IPS-18a (cell line): ENCODE measurements around the gene SWT1.

Experiments used
- H3K27ac ChIP-seq: one replicate; pipeline ENCODE4 v1.5.1; 2013; ENCODE audit warnings: low read length
- H3K27me3 ChIP-seq: one replicate; pipeline ENCODE4 v1.6.1; 2013; ENCODE audit warnings: mild to moderate bottlenecking, low read length; ENCODE audit not compliant: control insufficient read depth, insufficient read depth
- H3K36me3 ChIP-seq: one replicate; pipeline ENCODE4 v1.6.1; 2013; ENCODE audit warnings: low read depth, low read length; ENCODE audit not compliant: control insufficient read depth
- H3K4me1 ChIP-seq: one replicate; pipeline ENCODE4 v1.6.1; 2013; ENCODE audit warnings: low read depth, low read length; ENCODE audit not compliant: control insufficient read depth
- H3K4me3 ChIP-seq: one replicate; pipeline ENCODE4 v1.5.1; 2013; ENCODE audit warnings: low read length
- H3K9ac ChIP-seq: one replicate; pipeline ENCODE4 v1.6.1; 2013; ENCODE audit warnings: mild to moderate bottlenecking, low read length, moderate library complexity
- H3K9me3 ChIP-seq: one replicate; pipeline ENCODE4 v1.6.1; 2013; ENCODE audit warnings: low read depth, low read length; ENCODE audit not compliant: control insufficient read depth

The SWT1 gene

DNA sequence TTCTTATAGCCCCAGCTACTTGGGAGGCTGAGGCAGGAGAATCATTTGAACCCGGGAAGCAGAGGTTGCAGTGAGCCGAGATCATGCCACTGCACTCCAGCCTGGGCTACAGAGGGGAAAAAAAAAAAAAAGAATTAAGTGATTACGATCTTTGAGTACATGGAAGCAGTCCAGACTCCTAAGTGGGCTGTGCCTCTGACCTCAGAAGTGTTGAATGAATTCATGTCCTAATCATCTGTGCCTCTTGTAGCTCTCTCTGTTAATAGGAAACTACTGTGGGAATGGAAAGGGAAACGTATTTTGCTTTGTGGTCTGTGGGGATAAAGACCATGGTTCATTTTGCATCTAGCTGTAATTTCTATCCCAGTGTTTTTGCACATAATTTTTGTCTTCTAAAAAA, 168.4 kb downstream of the SWT1 start:
- no peak overlapping the region for H3K4me3 ChIP-seq
- no peak overlapping the region for H3K27ac ChIP-seq
- no peaks in the 10 kb centered on the region for H3K27me3 ChIP-seq

DNA sequence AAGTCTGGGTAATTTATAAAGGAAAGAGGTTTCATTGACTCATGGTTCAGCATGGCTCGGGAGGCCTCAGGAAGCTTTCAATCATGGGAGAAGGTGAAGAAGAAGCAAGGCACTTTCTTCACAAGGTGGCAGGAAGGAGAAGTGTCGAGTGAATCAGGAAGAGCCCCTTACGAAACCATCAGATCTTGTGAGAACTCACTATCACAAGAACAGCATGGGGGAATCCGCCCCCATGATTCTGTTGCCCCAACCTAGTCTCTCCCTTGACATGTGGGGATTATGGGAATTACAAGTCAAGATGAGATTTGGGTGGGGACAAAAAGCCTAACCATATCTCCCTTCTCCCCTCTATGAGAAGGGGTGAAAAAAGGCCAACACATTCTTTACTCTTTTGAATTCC, 171.3 kb downstream of the SWT1 start:
- Histone ChIP-seq H3K4me3 (no peak overlapping the region), H3K9ac (no peak overlapping the region), H3K4me1 (no peaks in the 10 kb centered on the region), H3K36me3 (no peaks in the 10 kb centered on the region), H3K9me3 (no peaks in the 10 kb centered on the region), H3K27me3 (no peaks in the 10 kb centered on the region), H3K27ac (no peak overlapping the region)

More for the DNA sequence above, 168.4 kb downstream of the SWT1 start:
- Histone ChIP-seq H3K9ac (no peak overlapping the region), H3K4me1 (no peaks in the 10 kb centered on the region), H3K9me3 (no peaks in the 10 kb centered on the region), H3K36me3 (no peaks in the 10 kb centered on the region)

DNA sequence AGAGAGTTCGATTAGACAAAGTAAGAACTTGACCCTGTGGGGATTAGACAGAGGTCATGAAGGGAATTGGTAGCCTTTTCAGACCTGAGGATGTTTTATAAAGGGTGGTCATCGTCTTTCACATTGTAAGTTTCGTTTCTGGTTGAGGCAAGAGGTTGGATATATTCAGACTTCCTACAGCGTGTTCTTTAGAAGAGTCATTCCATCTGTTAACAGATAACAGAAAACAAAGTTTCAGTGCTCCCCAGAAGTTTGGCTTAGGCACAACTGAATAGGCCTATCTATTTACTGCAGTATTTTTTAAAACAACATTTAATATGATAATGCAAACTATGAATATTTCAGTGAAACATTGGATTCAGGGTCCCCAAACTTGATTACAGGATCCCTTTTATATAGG, 177.2 kb downstream of the SWT1 start:
- Histone ChIP-seq H3K9me3 (no peaks in the 10 kb centered on the region), H3K4me3 (no peak overlapping the region), H3K27ac (no peak overlapping the region), H3K9ac (no peak overlapping the region), H3K4me1 (no peaks in the 10 kb centered on the region), H3K27me3 (no peaks in the 10 kb centered on the region), H3K36me3 (no peaks in the 10 kb centered on the region)

DNA sequence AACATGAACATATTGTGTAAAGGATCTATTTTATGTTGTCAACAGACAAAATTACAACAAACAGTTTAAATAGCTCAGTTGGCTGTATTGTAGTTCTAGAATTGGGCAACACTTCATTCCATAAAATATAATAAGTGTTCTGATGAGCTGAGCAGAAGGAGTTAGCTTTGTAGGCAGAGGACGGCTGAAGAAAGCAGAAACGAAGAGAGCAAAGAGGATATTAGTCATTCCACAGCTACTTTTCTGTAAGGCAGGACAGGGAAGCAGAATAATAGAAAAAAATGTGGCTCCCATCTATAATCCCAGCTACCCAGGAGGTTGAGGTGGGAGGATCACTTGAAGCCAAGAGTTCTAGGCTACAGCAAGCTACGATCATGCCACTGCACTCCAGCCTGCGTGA, 180.3 kb downstream of the SWT1 start:
- Histone ChIP-seq H3K9ac (no peak overlapping the region), H3K36me3 (no peaks in the 10 kb centered on the region), H3K4me1 (no peaks in the 10 kb centered on the region), H3K27ac (no peak overlapping the region), H3K9me3 (no peaks in the 10 kb centered on the region), H3K4me3 (no peak overlapping the region), H3K27me3 (no peaks in the 10 kb centered on the region)

DNA sequence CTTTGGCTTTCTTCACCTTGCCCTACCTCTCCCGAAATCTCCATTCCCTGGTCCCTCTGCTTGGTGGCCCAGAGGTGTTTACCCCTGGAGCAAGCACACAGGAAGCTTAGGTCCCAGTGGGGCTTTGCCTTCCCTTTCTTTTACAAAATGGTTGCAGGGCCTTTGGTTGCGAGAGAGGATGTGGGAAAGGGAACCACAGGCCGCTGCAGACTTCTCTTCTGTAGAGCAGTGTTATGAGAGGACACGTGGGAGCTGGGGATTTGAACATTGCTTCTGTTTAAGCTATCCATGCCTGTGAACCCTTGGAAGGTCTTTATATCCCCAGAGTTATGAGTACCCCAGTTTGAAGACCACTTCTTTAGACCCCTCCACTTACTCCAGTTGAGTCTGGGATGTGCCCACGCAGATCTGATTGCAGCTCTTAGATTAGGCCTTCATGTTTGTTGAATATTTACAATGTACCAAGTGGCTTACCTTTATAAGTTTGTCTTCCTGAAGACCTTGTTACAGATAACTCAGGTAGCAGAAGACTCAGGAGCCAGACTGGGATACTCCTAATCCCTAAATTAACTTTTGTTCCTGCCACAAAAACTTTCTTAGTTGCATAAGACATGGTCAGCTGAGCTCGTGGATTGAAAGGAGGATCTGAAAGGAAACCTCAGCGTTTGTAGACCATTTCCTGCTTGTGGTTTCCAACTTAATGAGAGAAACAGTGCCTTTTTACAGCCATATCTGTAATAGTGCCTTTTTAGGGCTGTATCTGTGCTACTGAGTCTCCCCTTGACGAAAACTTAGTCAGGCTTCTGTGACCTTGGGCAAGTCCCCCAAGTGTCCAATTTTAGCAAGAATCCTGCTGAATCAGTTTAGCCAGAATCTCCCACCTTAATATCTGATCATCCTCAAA, 182.0 kb downstream of the SWT1 start:
- Histone ChIP-seq H3K9me3 (no peaks in the 10 kb centered on the region), H3K4me3 (no peak overlapping the region), H3K36me3 (no peaks in the 10 kb centered on the region), H3K27ac (no peak overlapping the region), H3K27me3 (no peaks in the 10 kb centered on the region), H3K9ac (no peak overlapping the region), H3K4me1 (no peaks in the 10 kb centered on the region)

DNA sequence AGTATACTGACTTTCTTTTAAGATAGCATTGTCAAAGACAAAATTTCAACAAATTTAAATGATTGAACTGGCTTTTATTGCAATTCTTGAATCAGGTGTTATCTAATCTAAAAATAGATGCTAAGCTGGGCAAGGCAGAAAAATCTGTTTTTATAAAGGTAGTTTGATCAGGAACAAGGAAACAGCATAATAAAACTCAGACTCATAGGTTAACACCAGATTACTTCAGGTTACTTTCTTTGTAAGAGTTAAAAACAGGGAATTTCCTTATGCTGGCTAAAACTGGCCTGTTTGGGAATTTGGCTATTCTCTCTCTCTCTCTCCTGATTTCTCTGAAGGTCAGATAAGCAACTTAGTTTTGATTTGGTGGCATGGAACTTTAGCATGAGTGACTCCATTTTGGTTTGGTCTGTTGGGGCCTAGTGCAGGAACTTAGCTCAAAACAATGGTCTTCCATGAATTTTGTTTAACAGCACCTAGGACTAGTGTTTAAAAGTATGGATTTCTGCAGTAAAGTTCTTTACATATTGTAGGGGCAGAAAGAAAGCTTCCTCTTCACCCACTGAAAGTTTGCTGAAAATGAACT, 184.3 kb downstream of the SWT1 start:
- no peaks in the 10 kb centered on the region for H3K9me3 ChIP-seq
- no peak overlapping the region for H3K9ac ChIP-seq
- H3K27me3 ChIP-seq = no peaks in the 10 kb centered on the region
- H3K27ac ChIP-seq = no peak overlapping the region
- H3K4me3 ChIP-seq = no peak overlapping the region
- H3K36me3 ChIP-seq = no peaks in the 10 kb centered on the region
- no peaks in the 10 kb centered on the region for H3K4me1 ChIP-seq
